ENCODE results near the gene PLCB4.

The PLCB4 gene

GRCh38 chr20:9422321-9423057 lies 353.6 kb downstream of the PLCB4 start:
- no CpG with 5 or more reads among the region's 5 CpGs for WGBS (ENCODE audit: insufficient coverage, insufficient read length)
- DNase-seq (ENCODE audit: low read depth, low spot score), result no peak
- no peaks in the 10 kb centered on the region for H3K9me3 ChIP-seq (ENCODE audit: control insufficient read depth, insufficient read depth, low read length)

GRCh38 chr20:9424551-9424950 lies 355.7 kb downstream of the PLCB4 start:
- Histone ChIP-seq H3K4me3 (ENCODE audit: low read length) (no peak overlapping the region), H3K27me3 (ENCODE audit: control insufficient read depth, insufficient read depth, low read length) (no peaks in the 10 kb centered on the region), H3K36me3 (ENCODE audit: control insufficient read depth, insufficient read depth, low read length) (no peaks in the 10 kb centered on the region; the same call in 1 of the 2 replicates), H3K9me3 (ENCODE audit: control insufficient read depth, insufficient read depth, low read length) (no peaks in the 10 kb centered on the region), H3K27ac (ENCODE audit: low read length) (no peak overlapping the region), H3K4me1 (ENCODE audit: control insufficient read depth, insufficient read depth, low read length) (no peaks in the 10 kb centered on the region)
- no peak for DNase-seq (ENCODE audit: low read depth, low spot score)
- WGBS (ENCODE audit: insufficient coverage, insufficient read length), result no CpG with 5 or more reads among the region's 3 CpGs

More at GRCh38 chr20:9422321-9423057, 353.6 kb downstream of the PLCB4 start:
- Histone ChIP-seq H3K27me3 (ENCODE audit: control insufficient read depth, insufficient read depth, low read length) (no peaks in the 10 kb centered on the region), H3K27ac (ENCODE audit: low read length) (no peak overlapping the region), H3K4me1 (ENCODE audit: control insufficient read depth, insufficient read depth, low read length) (no peaks in the 10 kb centered on the region), H3K36me3 (ENCODE audit: control insufficient read depth, insufficient read depth, low read length) (no peaks in the 10 kb centered on the region), H3K4me3 (ENCODE audit: low read length) (no peak overlapping the region)

GRCh38 chr20:9427430-9428291 lies 358.8 kb downstream of the PLCB4 start:
- no peak for DNase-seq (ENCODE audit: low read depth, low spot score)
- no peak overlapping the region for H3K4me3 ChIP-seq (ENCODE audit: low read length)
- no peaks in the 10 kb centered on the region for H3K4me1 ChIP-seq (ENCODE audit: control insufficient read depth, insufficient read depth, low read length)
- no peak overlapping the region for H3K27ac ChIP-seq (ENCODE audit: low read length)
- H3K36me3 ChIP-seq (ENCODE audit: control insufficient read depth, insufficient read depth, low read length), result no peaks in the 10 kb centered on the region; the same call in 1 of the 2 replicates
- H3K9me3 ChIP-seq (ENCODE audit: control insufficient read depth, insufficient read depth, low read length), result no peaks in the 10 kb centered on the region
- no CpG with 5 or more reads among the region's 9 CpGs for WGBS (ENCODE audit: insufficient coverage, insufficient read length)
- no peaks in the 10 kb centered on the region for H3K27me3 ChIP-seq (ENCODE audit: control insufficient read depth, insufficient read depth, low read length)

- no peaks in the 10 kb centered on the region for H3K4me1 ChIP-seq (ENCODE audit: control insufficient read depth, insufficient read depth, low read length)
- H3K9me3 ChIP-seq (ENCODE audit: control insufficient read depth, insufficient read depth, low read length), result no peaks in the 10 kb centered on the region; the same call in 1 of the 2 replicates
- no peaks in the 10 kb centered on the region for H3K27me3 ChIP-seq (ENCODE audit: control insufficient read depth, insufficient read depth, low read length)
- no peak for DNase-seq (ENCODE audit: low read depth, low spot score)
- H3K36me3 ChIP-seq (ENCODE audit: control insufficient read depth, insufficient read depth, low read length), result no peaks in the 10 kb centered on the region; the same call in 1 of the 2 replicates
- no peak overlapping the region for H3K4me3 ChIP-seq (ENCODE audit: low read length)
- no peak overlapping the region for H3K27ac ChIP-seq (ENCODE audit: low read length)
Measured at GRCh38 chr20:9428292-9428607, 359.4 kb downstream of the PLCB4 start.

GRCh38 chr20:9439806-9440205 lies 370.9 kb downstream of the PLCB4 start:
- H3K36me3 ChIP-seq (ENCODE audit: control insufficient read depth, insufficient read depth, low read length), result no peaks in the 10 kb centered on the region; the same call in 1 of the 2 replicates
- H3K9me3 ChIP-seq (ENCODE audit: control insufficient read depth, insufficient read depth, low read length), result no peaks in the 10 kb centered on the region
- no peak for DNase-seq (ENCODE audit: low read depth, low spot score)
- no peaks in the 10 kb centered on the region for H3K4me1 ChIP-seq (ENCODE audit: control insufficient read depth, insufficient read depth, low read length)
- H3K27me3 ChIP-seq (ENCODE audit: control insufficient read depth, insufficient read depth, low read length), result no peaks in the 10 kb centered on the region
- no peak overlapping the region for H3K4me3 ChIP-seq (ENCODE audit: low read length)
- no peak overlapping the region for H3K27ac ChIP-seq (ENCODE audit: low read length)

- Histone ChIP-seq H3K4me1 (ENCODE audit: control insufficient read depth, insufficient read depth, low read length) (no peaks in the 10 kb centered on the region), H3K36me3 (ENCODE audit: control insufficient read depth, insufficient read depth, low read length) (no peaks in the 10 kb centered on the region; the same call in 1 of the 2 replicates), H3K27me3 (ENCODE audit: control insufficient read depth, insufficient read depth, low read length) (no peaks in the 10 kb centered on the region), H3K9me3 (ENCODE audit: control insufficient read depth, insufficient read depth, low read length) (no peaks in the 10 kb centered on the region), H3K4me3 (ENCODE audit: low read length) (no peak overlapping the region), H3K27ac (ENCODE audit: low read length) (no peak overlapping the region)
- WGBS (ENCODE audit: insufficient coverage, insufficient read length), result no CpG with 5 or more reads among the region's 3 CpGs
- DNase-seq (ENCODE audit: low read depth, low spot score), result no peak
Measured at GRCh38 chr20:9440892-9441291, 372.0 kb downstream of the PLCB4 start.

GRCh38 chr20:9441948-9442347 lies 373.1 kb downstream of the PLCB4 start:
- Histone ChIP-seq H3K4me1 (ENCODE audit: control insufficient read depth, insufficient read depth, low read length) (no peaks in the 10 kb centered on the region), H3K27me3 (ENCODE audit: control insufficient read depth, insufficient read depth, low read length) (no peaks in the 10 kb centered on the region), H3K9me3 (ENCODE audit: control insufficient read depth, insufficient read depth, low read length) (no peaks in the 10 kb centered on the region), H3K36me3 (ENCODE audit: control insufficient read depth, insufficient read depth, low read length) (no peaks in the 10 kb centered on the region; the same call in 1 of the 2 replicates), H3K27ac (ENCODE audit: low read length) (no peak overlapping the region), H3K4me3 (ENCODE audit: low read length) (no peak overlapping the region)
- DNase-seq (ENCODE audit: low read depth, low spot score), result no peak
- WGBS (ENCODE audit: insufficient coverage, insufficient read length), result no CpG with 5 or more reads among the region's 3 CpGs

- H3K27ac ChIP-seq (ENCODE audit: low read length), result no peak overlapping the region
- H3K4me1 ChIP-seq (ENCODE audit: control insufficient read depth, insufficient read depth, low read length), result no peaks in the 10 kb centered on the region
- no peaks in the 10 kb centered on the region for H3K27me3 ChIP-seq (ENCODE audit: control insufficient read depth, insufficient read depth, low read length)
- no peaks in the 10 kb centered on the region for H3K36me3 ChIP-seq (ENCODE audit: control insufficient read depth, insufficient read depth, low read length)
- no peak for DNase-seq (ENCODE audit: low read depth, low spot score)
- H3K4me3 ChIP-seq (ENCODE audit: low read length), result no peak overlapping the region
- no peaks in the 10 kb centered on the region for H3K9me3 ChIP-seq (ENCODE audit: control insufficient read depth, insufficient read depth, low read length)
Measured at GRCh38 chr20:9442858-9443257, 374.0 kb downstream of the PLCB4 start.

- Histone ChIP-seq H3K36me3 (ENCODE audit: control insufficient read depth, insufficient read depth, low read length) (no peaks in the 10 kb centered on the region), H3K27ac (ENCODE audit: low read length) (no peak overlapping the region), H3K9me3 (ENCODE audit: control insufficient read depth, insufficient read depth, low read length) (no peaks in the 10 kb centered on the region), H3K27me3 (ENCODE audit: control insufficient read depth, insufficient read depth, low read length) (no peaks in the 10 kb centered on the region), H3K4me3 (ENCODE audit: low read length) (no peak overlapping the region), H3K4me1 (ENCODE audit: control insufficient read depth, insufficient read depth, low read length) (no peaks in the 10 kb centered on the region)
- no peak for DNase-seq (ENCODE audit: low read depth, low spot score)
- WGBS (ENCODE audit: insufficient coverage, insufficient read length), result no CpG with 5 or more reads among the region's 2 CpGs
Measured at GRCh38 chr20:9444921-9445320, 376.0 kb downstream of the PLCB4 start.

GRCh38 chr20:9447182-9447581 lies 378.3 kb downstream of the PLCB4 start:
- Histone ChIP-seq H3K4me1 (ENCODE audit: control insufficient read depth, insufficient read depth, low read length) (no peaks in the 10 kb centered on the region), H3K4me3 (ENCODE audit: low read length) (no peak overlapping the region), H3K9me3 (ENCODE audit: control insufficient read depth, insufficient read depth, low read length) (no peaks in the 10 kb centered on the region), H3K27me3 (ENCODE audit: control insufficient read depth, insufficient read depth, low read length) (no peaks in the 10 kb centered on the region), H3K36me3 (ENCODE audit: control insufficient read depth, insufficient read depth, low read length) (no peaks in the 10 kb centered on the region), H3K27ac (ENCODE audit: low read length) (no peak overlapping the region)
- no peak for DNase-seq (ENCODE audit: low read depth, low spot score)

- DNase-seq (ENCODE audit: low read depth, low spot score), result no peak
- no peaks in the 10 kb centered on the region for H3K9me3 ChIP-seq (ENCODE audit: control insufficient read depth, insufficient read depth, low read length)
- WGBS (ENCODE audit: insufficient coverage, insufficient read length), result no CpG with 5 or more reads among the region's 2 CpGs
- H3K36me3 ChIP-seq (ENCODE audit: control insufficient read depth, insufficient read depth, low read length), result no peaks in the 10 kb centered on the region
- no peaks in the 10 kb centered on the region for H3K27me3 ChIP-seq (ENCODE audit: control insufficient read depth, insufficient read depth, low read length)
- H3K4me1 ChIP-seq (ENCODE audit: control insufficient read depth, insufficient read depth, low read length), result no peaks in the 10 kb centered on the region
- H3K27ac ChIP-seq (ENCODE audit: low read length), result no peak overlapping the region
- no peak overlapping the region for H3K4me3 ChIP-seq (ENCODE audit: low read length)
Measured at GRCh38 chr20:9453201-9453600, 384.3 kb downstream of the PLCB4 start.
